MM.1S (cell line): ENCODE results near the gene ITM2B.
A peak's percentile ranks its signal among the peaks of the same experiment; 100 is the strongest.

ENCODE experiments used
- DNase-seq: peaks from one replicate; pipeline ENCODE4 v3.0.0-alpha.2; 2015
- H2AFZ ChIP-seq: fragments of 300-600 bp; sonication (generic); 2 replicates; pipeline ENCODE4 v1.6.0; 2016; ENCODE audit warnings: antibody characterized with exemption, low read length
- H3F3A ChIP-seq: fragments of 300-600 bp; sonication (generic); 2 replicates; pipeline ENCODE4 v1.6.1; 2016; ENCODE audit warnings: mild to moderate bottlenecking, antibody characterized with exemption, low read length, moderate library complexity, mixed read lengths; ENCODE audit not compliant: insufficient read depth
- H3K27ac ChIP-seq: fragments of 300-600 bp; sonication (generic); 2 replicates; pipeline ENCODE4 v1.5.1; 2016; ENCODE audit warnings: mild to moderate bottlenecking, low read length
- H3K27me3 ChIP-seq: fragments of 300-600 bp; sonication (generic); replicated peaks from 2 replicates; pipeline ENCODE4 v1.6.0; 2016; ENCODE audit warnings: low read length; ENCODE audit not compliant: insufficient read depth
- H3K36me3 ChIP-seq: fragments of 300-600 bp; sonication (generic); replicated peaks from 2 replicates; pipeline ENCODE4 v1.6.1; 2016; ENCODE audit warnings: mild to moderate bottlenecking, low read length, mixed read lengths; ENCODE audit not compliant: insufficient read depth
- H3K4me1 ChIP-seq: fragments of 300-600 bp; sonication (generic); 2 replicates; pipeline ENCODE4 v1.6.1; 2016; ENCODE audit warnings: low read length, mixed read lengths
- H3K4me2 ChIP-seq: fragments of 300-600 bp; sonication (generic); 2 replicates; pipeline ENCODE4 v1.6.0; 2016; ENCODE audit warnings: low read depth, low read length
- H3K4me3 ChIP-seq: fragments of 300-600 bp; sonication (generic); 2 replicates; pipeline ENCODE4 v1.5.1; 2016; ENCODE audit warnings: low read length, mixed read lengths
- H3K79me2 ChIP-seq: fragments of 300-600 bp; sonication (generic); 2 replicates; pipeline ENCODE4 v1.6.1; 2016; ENCODE audit warnings: mixed run types, low read length, mixed read lengths
- H3K9ac ChIP-seq: fragments of 300-600 bp; sonication (generic); 2 replicates; pipeline ENCODE4 v1.6.1; 2016; ENCODE audit warnings: low read length, mixed read lengths
- H3K9me2 ChIP-seq: fragments of 300-600 bp; sonication (generic); replicated peaks from 2 replicates; pipeline ENCODE4 v1.6.1; 2016; ENCODE audit warnings: mild to moderate bottlenecking, low read length, mixed read lengths; ENCODE audit not compliant: insufficient read depth
- H3K9me3 ChIP-seq: fragments of 300-600 bp; sonication (generic); replicated peaks from 2 replicates; pipeline ENCODE4 v1.6.1; 2016; ENCODE audit warnings: mild to moderate bottlenecking, low read length, mixed read lengths; ENCODE audit not compliant: insufficient read depth
- H4K20me1 ChIP-seq: fragments of 300-600 bp; sonication (generic); 2 replicates; pipeline ENCODE4 v1.6.1; 2016; ENCODE audit warnings: mild to moderate bottlenecking, low read length, moderate library complexity, mixed read lengths; ENCODE audit not compliant: insufficient read depth
- CTCF ChIP-seq: fragments of 300-600 bp; sonication (generic); IDR thresholded peaks from 2 replicates; pipeline ENCODE4 v1.5.1; 2016; ENCODE audit warnings: antibody characterized with exemption, low read length, mixed read lengths
- EZH2 ChIP-seq: fragments of 300-600 bp; sonication (generic); optimal IDR thresholded peaks from 2 replicates; pipeline ENCODE3; 2017; ENCODE audit warnings: low read depth, mild to moderate bottlenecking, antibody characterized with exemption, low read length, mixed read lengths
- EZH2phosphoT487 ChIP-seq: fragments of 300-600 bp; sonication (generic); IDR thresholded peaks from 2 replicates; pipeline ENCODE4 v1.6.1; 2018; ENCODE audit warnings: antibody characterized with exemption, low read length

The ITM2B gene

GRCh38 chr13:48233046-48233888 is at the start of gene ITM2B:
TSS of gene ITM2B (plus strand) at chr13:48233206. CDS start at chr13:48233361, 155 bp downstream.
- Histone ChIP-seq H4K20me1 (no peaks in the 10 kb centered on the region), H3K27me3 (no peaks in the 10 kb centered on the region), H3K27ac (peak within 1 kb of the TSS; percentile 53; the same call in 1 of the 2 replicates), H3K79me2 (peaks cover 5% of the 10 kb centered on the region; the same call in 1 of the 2 replicates), H3K4me3 (peak within 1 kb of the TSS; percentile 80), H3F3A (no peaks in the 10 kb centered on the region), H3K9ac (peak within 1 kb of the TSS; percentile 79), H3K4me1 (no peaks in the 10 kb centered on the region), H3K9me3 (no peaks in the 10 kb centered on the region), H3K36me3 (no peaks in the 10 kb centered on the region), H3K4me2 (peak within 1 kb of the TSS; percentile 51), H2AFZ (peak within 1 kb of the TSS; percentile 56), H3K9me2 (no peaks in the 10 kb centered on the region)
- TF ChIP-seq EZH2phosphoT487 (no peak), CTCF (peak; percentile 43)
- peak; percentile 43 for DNase-seq

GRCh38 chr13:48184260-48184659 is 48.7 kb upstream of the ITM2B start:
- no peaks in the 10 kb centered on the region for H4K20me1 ChIP-seq
- H3K79me2 ChIP-seq = no peaks in the 10 kb centered on the region
- H3K9ac ChIP-seq = no peak overlapping the region
- H2AFZ ChIP-seq = no peak overlapping the region
- no peak for TF ChIP-seq EZH2phosphoT487
- TF ChIP-seq CTCF = no peak
- TF ChIP-seq EZH2 = no peak
- no peaks in the 10 kb centered on the region for H3F3A ChIP-seq
- DNase-seq = no peak
- H3K9me3 ChIP-seq = no peaks in the 10 kb centered on the region
- H3K4me3 ChIP-seq = no peak overlapping the region
- H3K36me3 ChIP-seq = no peaks in the 10 kb centered on the region
- H3K27me3 ChIP-seq = no peaks in the 10 kb centered on the region
- no peak overlapping the region for H3K4me2 ChIP-seq
- H3K27ac ChIP-seq = no peak overlapping the region
- no peaks in the 10 kb centered on the region for H3K4me1 ChIP-seq
- H3K9me2 ChIP-seq = no peaks in the 10 kb centered on the region

- no peak for TF ChIP-seq EZH2
- no peak for TF ChIP-seq CTCF
- no peak for TF ChIP-seq EZH2phosphoT487
- Histone ChIP-seq H3K27ac (no peak overlapping the region), H3K4me2 (no peak overlapping the region), H4K20me1 (no peaks in the 10 kb centered on the region), H3K9me3 (no peaks in the 10 kb centered on the region), H3K4me3 (no peak overlapping the region), H3K4me1 (no peaks in the 10 kb centered on the region), H3K36me3 (no peaks in the 10 kb centered on the region), H3K27me3 (no peaks in the 10 kb centered on the region), H2AFZ (no peak overlapping the region), H3K9me2 (no peaks in the 10 kb centered on the region), H3K79me2 (no peaks in the 10 kb centered on the region), H3K9ac (no peak overlapping the region), H3F3A (no peaks in the 10 kb centered on the region)
- no peak for DNase-seq
These were observed 48.0 kb upstream of the ITM2B start for GRCh38 chr13:48185018-48185417.
